Tibial artery (tissue), 4 donors: ENCODE results near the gene P2RX3.
A peak's percentile ranks its signal among the peaks of the same experiment; 100 is the strongest.

Source experiments
- DNase-seq, 2 donors: peaks; one replicate each; pipeline ENCODE4 v3.0.0-alpha.2; 2019
- H3K27ac ChIP-seq, 2 donors: fragments of 200-600 bp; sonication (generic) in 1 of 2; 1 replicate in 1 of 2; 2 replicates in 1 of 2; pipeline ENCODE4 v1.5.1; 2018 to 2019; ENCODE audit warnings: mild to moderate bottlenecking in 1 of 2
- H3K27me3 ChIP-seq, 2 donors: fragments of 200-600 bp; sonication (generic) in 1 of 2; one replicate each; pipeline versions ENCODE4 v1.5.1 to v1.6.0; 2016 to 2019
- H3K36me3 ChIP-seq, 3 donors: fragments of 200-600 bp; sonication (generic) in 2 of 3; one replicate each; pipeline ENCODE4 v1.5.1; 2016 to 2019; ENCODE audit warnings: mild to moderate bottlenecking in 2 of 3
- H3K4me1 ChIP-seq, 4 donors: fragments of 200-600 bp; sonication (generic) in 2 of 4; 1 replicate in 3 of 4; 2 replicates in 1 of 4; pipeline ENCODE4 v1.5.1; 2016 to 2019
- H3K4me3 ChIP-seq, 2 donors: fragments of 200-600 bp; sonication (generic) in 1 of 2; 1 replicate in 1 of 2; 2 replicates in 1 of 2; pipeline ENCODE4 v1.5.1; 2018 to 2019; ENCODE audit warnings: mild to moderate bottlenecking in 2 of 2
- H3K9me3 ChIP-seq, 3 donors: fragments of 200-600 bp; sonication (generic) in 1 of 3; one replicate each; pipeline ENCODE4 v1.5.1; 2016 to 2019
- intact Hi-C: fragments of 100-400 bp; cut with DNase I; formaldehyde crosslinking; loops from one replicate; pipeline ENCODE4 v1.15.0; 2023; ENCODE audit warnings: low total_unique reads
- TF ChIP-seq, protein P1 (sequence below), 2 experiments: fragments of 200-600 bp in 1 of 2; fragments of 450-650 bp in 1 of 2; IDR thresholded peaks; one replicate each; pipeline ENCODE4 v1.5.1; 2017 to 2019; ENCODE audit warnings: antibody characterized with exemption in 2 of 2, mild to moderate bottlenecking in 1 of 2, moderate library complexity in 1 of 2

Gene P2RX3

DNA sequence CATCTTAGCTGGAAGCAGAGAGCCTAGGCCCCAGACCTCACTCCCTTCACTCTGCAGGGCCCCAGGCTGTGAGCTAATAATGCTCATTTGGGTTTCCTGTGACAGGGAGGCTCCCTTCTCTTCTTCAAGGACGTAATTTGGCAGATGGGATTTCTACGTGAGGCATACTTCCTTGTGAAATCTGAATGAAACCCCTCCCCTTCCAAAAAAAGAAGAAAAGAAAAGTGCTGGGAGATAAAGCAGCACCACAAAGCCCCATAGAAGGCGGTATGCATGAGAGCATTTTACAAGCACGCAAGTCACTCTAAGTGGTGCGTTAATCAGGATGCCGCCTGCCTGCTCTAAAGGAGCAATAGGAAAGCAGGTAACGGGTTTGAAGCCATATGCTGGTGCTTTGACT lies 5.7 kb downstream of the P2RX3 start:
- intact Hi-C loops, result loop anchor here (10.0 kb wide), 1 partner anchor 91 kb away; no protein-coding TSS in a partner anchor
- no peak overlapping the region for H3K27ac ChIP-seq
- H3K4me1 ChIP-seq, result peaks cover 0 to 3% (median 0%) of the 10 kb centered on the region in 4 donors
- TF ChIP-seq, protein P1, sequence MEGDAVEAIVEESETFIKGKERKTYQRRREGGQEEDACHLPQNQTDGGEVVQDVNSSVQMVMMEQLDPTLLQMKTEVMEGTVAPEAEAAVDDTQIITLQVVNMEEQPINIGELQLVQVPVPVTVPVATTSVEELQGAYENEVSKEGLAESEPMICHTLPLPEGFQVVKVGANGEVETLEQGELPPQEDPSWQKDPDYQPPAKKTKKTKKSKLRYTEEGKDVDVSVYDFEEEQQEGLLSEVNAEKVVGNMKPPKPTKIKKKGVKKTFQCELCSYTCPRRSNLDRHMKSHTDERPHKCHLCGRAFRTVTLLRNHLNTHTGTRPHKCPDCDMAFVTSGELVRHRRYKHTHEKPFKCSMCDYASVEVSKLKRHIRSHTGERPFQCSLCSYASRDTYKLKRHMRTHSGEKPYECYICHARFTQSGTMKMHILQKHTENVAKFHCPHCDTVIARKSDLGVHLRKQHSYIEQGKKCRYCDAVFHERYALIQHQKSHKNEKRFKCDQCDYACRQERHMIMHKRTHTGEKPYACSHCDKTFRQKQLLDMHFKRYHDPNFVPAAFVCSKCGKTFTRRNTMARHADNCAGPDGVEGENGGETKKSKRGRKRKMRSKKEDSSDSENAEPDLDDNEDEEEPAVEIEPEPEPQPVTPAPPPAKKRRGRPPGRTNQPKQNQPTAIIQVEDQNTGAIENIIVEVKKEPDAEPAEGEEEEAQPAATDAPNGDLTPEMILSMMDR (IDR thresholded peaks at IDR 0.05), result no peak
- no peaks in the 10 kb centered on the region for H3K9me3 ChIP-seq
- H3K4me3 ChIP-seq, result no peak overlapping the region
- no peaks in the 10 kb centered on the region for H3K36me3 ChIP-seq
- no peak for DNase-seq
- peaks cover 0 to 9% of the 10 kb centered on the region in 2 donors for H3K27me3 ChIP-seq

DNA sequence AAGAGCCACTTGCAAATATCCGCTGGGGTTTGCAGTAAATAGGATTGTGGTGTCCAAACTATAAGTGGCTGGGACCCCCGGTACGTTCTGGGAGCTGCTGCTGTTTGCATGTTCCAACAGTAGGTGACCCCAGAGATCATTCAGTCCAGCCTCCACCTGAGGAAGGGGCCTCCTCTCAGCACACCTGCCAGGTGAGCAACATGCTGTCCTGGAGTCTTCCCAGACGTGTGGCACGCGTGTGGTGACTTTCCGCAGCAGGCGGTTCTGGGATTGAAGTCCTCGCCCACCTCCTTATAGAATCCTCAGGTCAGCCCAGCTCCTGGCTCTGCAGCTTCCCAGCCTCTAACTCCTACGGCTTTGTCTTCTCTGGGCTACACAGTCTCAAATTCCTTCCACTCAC lies 6.7 kb downstream of the P2RX3 start:
- Histone ChIP-seq H3K27ac (no peak overlapping the region), H3K36me3 (no peaks in the 10 kb centered on the region), H3K4me1 (peaks cover 0 to 6% (median 2%) of the 10 kb centered on the region in 4 donors), H3K4me3 (no peak overlapping the region), H3K9me3 (no peaks in the 10 kb centered on the region), H3K27me3 (peaks cover 0 to 4% of the 10 kb centered on the region in 2 donors)
- no peak for DNase-seq
- intact Hi-C loops, result loop anchor here (10.0 kb wide), 1 partner anchor 90 kb away; no protein-coding TSS in a partner anchor
- TF ChIP-seq, protein P1 (IDR thresholded peaks at IDR 0.05), result no peak

DNA sequence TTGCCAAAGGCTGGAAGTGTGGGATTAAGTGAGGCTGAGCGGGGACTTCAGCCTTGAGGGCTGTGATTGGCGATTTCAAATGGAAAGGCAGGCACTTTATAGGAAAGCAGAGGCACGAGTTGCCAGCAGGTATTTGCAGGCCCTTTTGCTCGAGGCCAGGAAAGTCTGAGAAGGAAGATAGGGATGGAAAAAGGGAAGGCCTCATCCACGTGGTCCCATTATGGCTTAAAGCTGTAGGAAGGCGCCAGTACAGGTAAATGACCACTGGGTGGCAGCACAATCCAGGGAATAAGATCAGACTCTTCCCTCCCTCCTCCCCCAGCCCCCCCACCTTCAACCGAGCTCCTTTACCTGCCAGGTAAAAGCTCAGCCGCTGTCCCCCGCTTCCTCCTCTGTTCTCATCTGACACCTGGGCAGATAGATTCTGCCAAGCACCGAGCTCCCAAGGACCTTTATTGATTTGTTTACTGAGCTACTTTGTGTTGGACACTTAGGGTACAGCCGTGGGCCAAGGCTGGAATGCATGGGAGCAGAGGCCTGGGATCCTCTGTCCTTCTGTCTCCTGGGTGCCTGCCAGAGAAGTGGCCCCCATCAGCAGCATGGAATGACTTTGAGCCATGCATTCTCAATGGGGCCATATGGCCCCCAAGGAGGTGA lies 7.5 kb downstream of the P2RX3 start:
- peak in 1 of 2 donors; percentile 74 for DNase-seq
- Histone ChIP-seq H3K27me3 (peaks cover 0 to 4% of the 10 kb centered on the region in 2 donors), H3K4me3 (no peak overlapping the region), H3K27ac (no peak overlapping the region), H3K4me1 (peaks cover 0 to 9% (median 4%) of the 10 kb centered on the region in 4 donors), H3K36me3 (no peaks in the 10 kb centered on the region), H3K9me3 (no peaks in the 10 kb centered on the region)
- intact Hi-C loops, result loop anchor here (10.0 kb wide), 1 partner anchor 89 kb away; no protein-coding TSS in a partner anchor
- TF ChIP-seq, protein P1 (IDR thresholded peaks at IDR 0.05), result peak; percentile 57 to 75

DNA sequence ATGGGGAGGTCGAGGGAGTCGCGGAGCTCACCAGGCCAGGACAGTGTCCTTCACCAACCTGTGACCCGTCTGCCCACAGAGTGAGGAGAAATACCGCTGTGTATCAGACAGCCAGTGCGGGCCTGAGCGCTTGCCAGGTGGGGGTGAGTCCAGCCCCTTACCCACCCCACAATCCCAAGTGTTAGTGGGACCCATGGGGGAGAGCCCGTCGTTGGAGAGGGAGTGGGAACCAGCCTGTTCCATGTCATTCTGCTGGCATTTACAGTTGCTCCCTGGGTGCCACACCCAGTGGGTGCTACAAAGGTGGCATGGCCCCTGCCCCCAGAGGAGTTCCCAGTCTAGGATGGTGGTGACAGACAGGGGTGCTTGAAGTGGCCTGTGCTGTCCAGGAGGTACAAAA lies 9.2 kb downstream of the P2RX3 start:
- Histone ChIP-seq H3K4me3 (no peak overlapping the region), H3K27me3 (peaks cover 0 to 4% of the 10 kb centered on the region in 2 donors), H3K36me3 (no peaks in the 10 kb centered on the region), H3K27ac (no peak overlapping the region), H3K4me1 (peaks cover 0 to 9% (median 4%) of the 10 kb centered on the region in 4 donors), H3K9me3 (no peaks in the 10 kb centered on the region)
- intact Hi-C loops, result loop anchor here (10.0 kb wide), 1 partner anchor 87 kb away; no protein-coding TSS in a partner anchor
- no peak for DNase-seq
- TF ChIP-seq, protein P1 (IDR thresholded peaks at IDR 0.05), result no peak

DNA sequence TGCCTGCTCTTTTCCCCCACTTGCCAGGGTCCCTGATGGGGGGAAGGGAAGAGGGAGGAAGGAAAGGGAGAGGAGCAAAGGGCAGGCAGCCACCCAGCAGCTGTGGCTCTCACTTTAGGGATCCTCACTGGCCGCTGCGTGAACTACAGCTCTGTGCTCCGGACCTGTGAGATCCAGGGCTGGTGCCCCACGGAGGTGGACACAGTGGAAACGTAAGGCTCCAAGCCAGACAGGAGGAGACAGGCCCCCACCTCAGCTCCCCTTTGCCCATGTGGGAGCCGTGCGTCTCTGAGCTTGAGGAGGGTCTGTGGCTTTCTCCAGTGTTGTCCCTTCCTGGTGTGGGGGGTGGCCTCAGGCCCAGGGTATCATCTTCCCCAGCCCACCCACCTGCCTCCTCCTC lies 9.9 kb downstream of the P2RX3 start:
- Histone ChIP-seq H3K27me3 (peaks cover 0 to 2% of the 10 kb centered on the region in 2 donors), H3K27ac (no peak overlapping the region), H3K4me3 (no peak overlapping the region), H3K36me3 (no peaks in the 10 kb centered on the region), H3K4me1 (peaks cover 0 to 9% (median 4%) of the 10 kb centered on the region in 4 donors), H3K9me3 (no peaks in the 10 kb centered on the region)
- TF ChIP-seq, protein P1 (IDR thresholded peaks at IDR 0.05), result no peak
- intact Hi-C loops, result loop anchor here (10.0 kb wide), 1 partner anchor 87 kb away; no protein-coding TSS in a partner anchor
- no peak for DNase-seq
